HepG2 (cell line): ENCODE results near the gene AP4S1. TPM values are rescaled to one million over a fixed set of nuclear protein-coding genes. Genes with fewer than 3 reads are reported as not detected.

Experiments used
- ATAC-seq: fragments of 200-7000 bp; cut with Tn5 transposase; 3 replicates; pipeline ENCODE4 v1.9.1; 2020; ENCODE audit warnings: mild to moderate bottlenecking, moderate library complexity
- BruUV-seq: library from RNA; stranded (reverse); fragments of 400-500 nt; replicated peaks from 2 replicates; lab custom pipeline; 2021; lab: Mats Ljungman, UMichigan
- CTCF ChIA-PET: fragments of 300-600 bp; formaldehyde crosslinking; extraction: SDS; loops from one replicate; lab custom pipeline; 2021; ENCODE audit warnings: low total read pairs, inconsistent platforms, low intra/inter-chr PET ratio; lab: Yijun Ruan, JAX
- POLR2A ChIA-PET: fragments of 350-600 bp; sonication (Branson Sonifier 250); formaldehyde crosslinking; loops from one replicate; lab custom pipeline; 2020; ENCODE audit warnings: antibody characterized with exemption, inconsistent platforms; lab: Yijun Ruan, JAX
- DNase-seq: peaks from one replicate; pipeline ENCODE4 v3.0.0-alpha.2; 2015; ENCODE audit warnings: low spot score
- FAIRE-seq: peaks from 3 replicates; lab custom pipeline; 2011; peaks lifted over from hg19 to GRCh38; lab: Jason Lieb, UNC
- H2AFZ ChIP-seq: one replicate; pipeline ENCODE4 v1.6.1; 2011; ENCODE audit warnings: low read length, inconsistent platforms
- H3K27ac ChIP-seq: fragments of 300-600 bp; 3 replicates; pipeline ENCODE4 v1.8.0; 2011; ENCODE audit warnings: mixed run types, mild to moderate bottlenecking, mixed read lengths, low read length, inconsistent platforms; ENCODE audit not compliant: insufficient read depth; ENCODE audit errors: extremely low read length
- H3K27me3 ChIP-seq, 2 experiments: fragments of 200-600 bp in 1 of 2; 2 replicates in 1 of 2; 3 replicates in 1 of 2; pipeline versions ENCODE4 v1.6.0 to v1.8.0; 2011; ENCODE audit warnings: low read length in 2 of 2, mild to moderate bottlenecking in 2 of 2, moderate library complexity in 2 of 2, inconsistent platforms in 1 of 2; ENCODE audit not compliant: insufficient read depth in 2 of 2, control insufficient read depth in 1 of 2
- H3K36me3 ChIP-seq, 2 experiments: fragments of 200-600 bp in 1 of 2; replicated peaks in 1 of 2; 2 replicates in 1 of 2; 3 replicates in 1 of 2; pipeline versions ENCODE4 v1.5.1 to v1.8.0; 2011; ENCODE audit warnings: low read length in 2 of 2, inconsistent platforms in 1 of 2; ENCODE audit not compliant: insufficient read depth in 2 of 2, control insufficient read depth in 1 of 2
- H3K4me1 ChIP-seq: 2 replicates; pipeline ENCODE4 v1.5.1; 2012; ENCODE audit warnings: low read length, inconsistent platforms; ENCODE audit not compliant: insufficient read depth
- H3K4me2 ChIP-seq: 2 replicates; pipeline ENCODE4 v1.6.0; 2011; ENCODE audit warnings: low read depth, low read length, inconsistent platforms
- H3K4me3 ChIP-seq, 3 experiments: fragments of 200-600 bp in 1 of 3; sonication (generic), shearing (Covaris generic) in 1 of 3; replicated peaks in 1 of 3; 2 replicates each; pipeline ENCODE4 v1.5.1; 2011 to 2016; ENCODE audit warnings: low read length in 3 of 3, inconsistent platforms in 2 of 3, low read depth in 2 of 3, mild to moderate bottlenecking in 2 of 3, control low read depth in 1 of 3, mixed read lengths in 1 of 3; ENCODE audit not compliant: insufficient read depth in 1 of 3
- H3K79me2 ChIP-seq: one replicate; pipeline ENCODE4 v1.6.1; 2011; ENCODE audit warnings: low read length, inconsistent platforms; ENCODE audit not compliant: insufficient read depth
- H3K9ac ChIP-seq: 2 replicates; pipeline ENCODE4 v1.6.0; 2011; ENCODE audit warnings: mild to moderate bottlenecking, low read depth, low read length, inconsistent platforms; ENCODE audit not compliant: insufficient read depth
- H3K9me3 ChIP-seq: 2 replicates; pipeline ENCODE4 v1.5.1; 2012; ENCODE audit warnings: mild to moderate bottlenecking, low read length
- H4K20me1 ChIP-seq: 2 replicates; pipeline ENCODE4 v1.6.0; 2011; ENCODE audit warnings: inconsistent platforms, mild to moderate bottlenecking, low read length, moderate library complexity; ENCODE audit not compliant: insufficient read depth
- HIVEP1 ChIP-seq: sonication (generic); formaldehyde crosslinking; IDR thresholded peaks from 2 replicates; pipeline ENCODE4 v1.4.0; 2020; ENCODE audit warnings: mild to moderate bottlenecking, missing genetic modification reagents
- PITX1 ChIP-seq: sonication (generic); formaldehyde crosslinking; IDR thresholded peaks from 2 replicates; pipeline ENCODE4 v1.5.1; 2020; ENCODE audit warnings: mild to moderate bottlenecking, missing genetic modification reagents
- RBM22 ChIP-seq: fragments of 200-400 bp; formaldehyde crosslinking; optimal IDR thresholded peaks from 2 replicates; pipeline ENCODE3; 2017; ENCODE audit warnings: mild to moderate bottlenecking, low read length, moderate library complexity
- XBP1 ChIP-seq: sonication (generic); formaldehyde crosslinking; IDR thresholded peaks from 2 replicates; pipeline ENCODE4 v1.5.0; 2020; ENCODE audit warnings: missing genetic modification reagents
- WGBS: methylation state at CpG from one replicate; pipeline ENCODE4 v1.1.6; 2017; ENCODE audit warnings: low lambda C conversion rate; 5-methylcytosine and 5-hydroxymethylcytosine counted together
- in situ Hi-C: cut with HindIII; loops from 2 replicates; pipeline ENCODE4 v1.10.0; 2017; ENCODE audit warnings: low pct_unique_long_range_greater_than_20kb; ENCODE audit not compliant: extremely low pct_ligation_motif_present
- intact Hi-C: fragments of 100-400 bp; cut with micrococcal nuclease; formaldehyde crosslinking; loops from one replicate; pipeline ENCODE4 v1.10.0; 2022; ENCODE audit not compliant: unreplicated experiment
- microRNA counts: library from miRNA; unstranded; fragments of <30 nt; microRNA quantifications from one replicate; lab custom pipeline; 2015
- microRNA-seq: library from miRNA; unstranded; fragments of <30 nt; microRNA quantifications from one replicate; pipeline ENCODE4, GENCODE V29; 2020
- polyA plus RNA-seq, 8 experiments: library from polyadenylated mRNA; depleted of rRNA in 3 of 8; stranded (reverse) in 7 of 8; unstranded in 1 of 8; fragments of >200 nt; fragmentation: Illumina TruSeq in 4 of 8; extraction: Trizol in 4 of 8; gene quantifications; 2 replicates each; pipeline versions ENCODE4 v1.2.1 to v1.2.3, GENCODE V29; 2011 to 2016; ENCODE audit warnings: low read depth in 4 of 8, missing spikeins in 1 of 8, mixed read lengths in 1 of 8; ENCODE audit not compliant: insufficient read depth in 1 of 8
- small RNA-seq, 3 experiments: library from RNA; depleted of rRNA; stranded (forward); fragments of <200 nt; gene quantifications; one replicate each; pipeline ENCODE3, GENCODE V24; 2012; ENCODE audit warnings: low read depth in 2 of 3, low replicate concordance in 1 of 3; ENCODE audit not compliant: insufficient read length in 3 of 3, insufficient read depth in 2 of 3
- total RNA-seq, 5 experiments: library from RNA; depleted of rRNA; stranded (reverse); fragments of >200 nt; fragmentation: Illumina TruSeq; extraction: Trizol; gene quantifications; 2 replicates each; pipeline ENCODE4 v1.2.3, GENCODE V29; 2016; ENCODE audit warnings: low read depth in 1 of 5

The AP4S1 gene
- total and polyA plus RNA-seq, 2 of the 13 experiments (the other 11 are each of a cell fraction or from before 2014, with no cell fraction given), result 3.9 to 21.1 TPM

DNA sequence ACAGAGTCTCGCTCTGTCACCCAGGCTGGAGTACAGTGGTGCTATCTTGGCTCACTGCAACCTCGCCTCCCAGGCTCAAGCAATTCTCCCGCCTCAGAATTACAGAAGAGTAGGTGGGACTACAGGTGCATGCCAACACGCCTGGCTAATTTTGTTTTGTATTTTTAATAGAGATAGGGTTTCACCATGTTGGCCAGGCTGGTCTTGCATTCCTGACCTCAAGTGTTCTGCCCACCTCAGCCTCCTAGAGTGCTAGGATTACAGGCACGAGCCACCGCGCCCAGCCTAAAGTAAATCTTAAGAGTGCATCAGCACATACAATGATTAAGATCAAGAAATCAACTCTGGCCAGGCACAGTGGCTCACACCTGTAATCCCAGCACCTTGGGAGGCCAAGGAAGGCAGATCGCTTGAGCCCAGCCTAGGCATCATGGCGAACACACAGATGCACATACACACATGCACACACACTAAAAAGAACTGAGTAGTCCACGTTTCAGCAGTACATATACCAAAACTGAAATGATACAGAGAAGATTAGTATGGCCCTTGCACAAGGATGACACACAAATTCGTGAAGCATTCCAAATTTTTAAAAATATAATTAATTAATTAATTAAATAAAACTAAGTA is 117.1 kb downstream of the AP4S1 start:
- no peak for FAIRE-seq

More for the DNA sequence above, 117.1 kb downstream of the AP4S1 start:
- CTCF ChIA-PET, result no interaction called here
- H3K36me3 ChIP-seq, result peaks cover 46 to 93% of the 10 kb centered on the region in 2 experiments
- no peaks in the 10 kb centered on the region for H3K9me3 ChIP-seq
- intact Hi-C loops (no loop called here), in situ Hi-C loops (no loop called here)
- no TSS peak for BruUV-seq
- no peaks in the 10 kb centered on the region for H4K20me1 ChIP-seq
- no peak overlapping the region for H3K4me2 ChIP-seq
- H3K27ac ChIP-seq, result no peak overlapping the region
- ATAC-seq (peak; percentile 16), DNase-seq (no peak)
- 97% methylated on average over 11 of the region's 11 CpGs for WGBS
- H3K4me1 ChIP-seq, result no peaks in the 10 kb centered on the region
- POLR2A ChIA-PET, result no interaction called here
- no peak overlapping the region for H3K4me3 ChIP-seq
- H3K9ac ChIP-seq, result no peak overlapping the region
- no peaks in the 10 kb centered on the region for H3K79me2 ChIP-seq
- TF ChIP-seq RBM22, result peak; percentile 62
- no peak for TF ChIP-seq XBP1
- 0 out of 2 replicates have a peak, but pooled peaks have one; percentile 28 for TF ChIP-seq HIVEP1 (CRISPR knock-in tag)
- 0 out of 2 replicates have a peak, but pooled peaks have one; percentile 26 for TF ChIP-seq PITX1 (CRISPR knock-in tag)
- H3K27me3 ChIP-seq, result no peaks in the 10 kb centered on the region
- H2AFZ ChIP-seq, result no peak overlapping the region

MicroRNAs encoded within 50 kb of the gene (microRNA counts, 767-probe panel; counts per million panel counts)
- not detected for microRNA hsa-miR-624-3p (lab: Ali Mortazavi, UCI)

Small RNA genes within 50 kb of the gene (microRNA-seq; reads per million reads assigned to microRNA genes)
- 115 reads per million, percentile 75 among the genes with 10 or more reads in this experiment for gene MIR624

Small RNA genes within 50 kb of the gene (small RNA-seq; reads per million reads assigned to genes)
- gene MIR624 (2.5 to 535 (median 266) reads per million in 3 experiments), gene RNU6-541P (0 reads per million in 3 experiments)

Other genes with a start within 250 kb of the AP4S1 start
- gene COCH, start 151.1 kb upstream of the AP4S1 start, total RNA-seq (2016; rRNA removed; fragmentation: Illumina TruSeq; extraction: Trizol), result 46.1 and 79.3 TPM in 2 replicates
- 67.6 and 78.2 TPM in 2 replicates for gene COCH, start 151.1 kb upstream of the AP4S1 start, polyA plus RNA-seq (2011; rRNA removed)
- gene STRN3, start 730 bp downstream of the AP4S1 start, total RNA-seq (2016; rRNA removed; fragmentation: Illumina TruSeq; extraction: Trizol), result 123 and 135 TPM in 2 replicates
- gene STRN3, start 730 bp downstream of the AP4S1 start, polyA plus RNA-seq (2011; rRNA removed), result 44.9 and 49.4 TPM in 2 replicates
- gene HECTD1, start 182.1 kb downstream of the AP4S1 start, total RNA-seq (2016; rRNA removed; fragmentation: Illumina TruSeq; extraction: Trizol), result 560 and 761 TPM in 2 replicates
- 251 and 312 TPM in 2 replicates for gene HECTD1, start 182.1 kb downstream of the AP4S1 start, polyA plus RNA-seq (2011; rRNA removed)